Fibroblast of pulmonary artery (primary cell): ENCODE results near the gene KCNIP4.

ENCODE experiments used
- DNase-seq: peaks from one replicate; pipeline ENCODE4 v3.0.0-alpha.2; 2010; ENCODE audit warnings: low read depth
- H3K4me3 ChIP-seq: replicated peaks from 2 replicates; pipeline ENCODE4 v1.5.1; 2011; ENCODE audit warnings: low read depth, mild to moderate bottlenecking, control low read depth, low read length, moderate library complexity
- TF ChIP-seq, protein P1 (sequence below): IDR thresholded peaks from 2 replicates; pipeline ENCODE4 v1.5.1; 2011; ENCODE audit warnings: mild to moderate bottlenecking, control low read depth, low read length, inconsistent platforms; ENCODE audit errors: missing control alignments

Gene KCNIP4

DNA sequence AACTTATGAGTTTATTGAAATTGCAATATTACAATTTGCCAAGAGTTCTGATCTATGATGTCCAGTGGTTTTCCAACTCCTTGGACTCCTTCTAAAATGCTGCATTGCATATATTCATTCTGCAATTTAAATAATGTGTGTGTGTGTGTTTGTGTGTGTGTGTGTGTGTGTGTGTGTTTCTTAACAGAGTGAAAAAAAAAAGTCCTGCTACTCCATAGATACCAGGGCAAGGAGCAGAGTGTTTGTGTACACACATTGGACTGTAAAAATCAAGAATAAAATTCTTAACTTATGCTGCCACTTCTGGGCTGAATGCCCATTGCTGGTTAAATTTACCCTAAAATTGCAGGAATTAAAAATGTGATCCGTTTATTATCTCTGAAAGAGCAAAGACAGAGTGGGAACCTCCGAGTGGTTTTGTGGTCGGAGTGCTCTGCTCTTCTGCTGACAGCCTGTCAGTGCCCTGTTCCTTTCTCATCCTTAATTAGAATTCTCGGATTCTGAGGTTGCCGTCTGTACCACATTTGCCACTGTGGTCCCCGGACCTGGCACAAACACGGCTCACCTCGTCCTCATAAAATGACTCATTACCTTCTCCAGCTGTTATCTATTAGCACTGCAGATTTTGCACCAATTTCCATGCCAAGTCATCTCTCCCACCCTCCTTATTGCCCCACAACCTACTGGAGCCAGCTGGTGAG, 355.5 kb downstream of the KCNIP4 start:
- no peak overlapping the region for H3K4me3 ChIP-seq
- peak; percentile 2 for DNase-seq
- TF ChIP-seq, protein P1, sequence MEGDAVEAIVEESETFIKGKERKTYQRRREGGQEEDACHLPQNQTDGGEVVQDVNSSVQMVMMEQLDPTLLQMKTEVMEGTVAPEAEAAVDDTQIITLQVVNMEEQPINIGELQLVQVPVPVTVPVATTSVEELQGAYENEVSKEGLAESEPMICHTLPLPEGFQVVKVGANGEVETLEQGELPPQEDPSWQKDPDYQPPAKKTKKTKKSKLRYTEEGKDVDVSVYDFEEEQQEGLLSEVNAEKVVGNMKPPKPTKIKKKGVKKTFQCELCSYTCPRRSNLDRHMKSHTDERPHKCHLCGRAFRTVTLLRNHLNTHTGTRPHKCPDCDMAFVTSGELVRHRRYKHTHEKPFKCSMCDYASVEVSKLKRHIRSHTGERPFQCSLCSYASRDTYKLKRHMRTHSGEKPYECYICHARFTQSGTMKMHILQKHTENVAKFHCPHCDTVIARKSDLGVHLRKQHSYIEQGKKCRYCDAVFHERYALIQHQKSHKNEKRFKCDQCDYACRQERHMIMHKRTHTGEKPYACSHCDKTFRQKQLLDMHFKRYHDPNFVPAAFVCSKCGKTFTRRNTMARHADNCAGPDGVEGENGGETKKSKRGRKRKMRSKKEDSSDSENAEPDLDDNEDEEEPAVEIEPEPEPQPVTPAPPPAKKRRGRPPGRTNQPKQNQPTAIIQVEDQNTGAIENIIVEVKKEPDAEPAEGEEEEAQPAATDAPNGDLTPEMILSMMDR = no peak

DNA sequence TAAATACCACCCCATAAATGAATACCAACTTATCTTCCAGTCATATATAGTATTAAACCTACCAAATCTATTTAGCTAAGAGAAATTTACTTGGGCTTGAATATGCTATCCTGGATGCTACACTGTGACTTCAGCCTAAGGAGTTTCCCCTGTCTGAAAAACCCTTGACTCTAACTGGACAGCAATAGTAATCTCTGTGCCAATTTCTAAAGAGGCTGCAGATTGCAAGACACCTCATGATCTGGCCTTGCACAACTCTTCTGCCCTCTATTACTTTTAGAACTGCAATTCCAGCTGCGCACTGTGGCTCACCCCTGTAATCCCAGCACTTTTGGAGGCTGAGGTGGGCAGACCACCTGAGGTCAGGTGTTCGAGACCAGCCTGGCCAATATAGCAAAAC, 371.5 kb downstream of the KCNIP4 start:
- TF ChIP-seq, protein P1 = no peak
- H3K4me3 ChIP-seq = no peak overlapping the region
- no peak for DNase-seq

DNA sequence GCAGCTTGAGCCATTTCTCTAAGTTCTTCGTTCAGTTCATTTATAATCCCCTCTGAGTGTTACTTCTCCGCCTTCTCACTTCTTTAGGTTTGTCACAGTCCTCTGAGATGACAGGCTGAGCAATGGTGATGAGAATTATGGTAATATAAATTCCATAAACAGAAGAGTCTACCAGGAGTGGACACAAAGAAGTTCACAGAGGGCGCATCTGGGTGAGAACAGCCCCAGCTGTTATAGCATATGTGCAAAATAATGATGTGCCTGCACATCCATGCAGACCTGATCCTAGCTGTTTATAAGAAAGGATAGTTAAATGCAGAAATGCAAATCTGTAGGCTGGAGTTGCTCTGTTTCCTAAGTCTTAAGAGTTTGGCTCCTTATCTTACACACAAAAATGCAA, 377.5 kb downstream of the KCNIP4 start:
- TF ChIP-seq, protein P1 = no peak
- no peak for DNase-seq

DNA sequence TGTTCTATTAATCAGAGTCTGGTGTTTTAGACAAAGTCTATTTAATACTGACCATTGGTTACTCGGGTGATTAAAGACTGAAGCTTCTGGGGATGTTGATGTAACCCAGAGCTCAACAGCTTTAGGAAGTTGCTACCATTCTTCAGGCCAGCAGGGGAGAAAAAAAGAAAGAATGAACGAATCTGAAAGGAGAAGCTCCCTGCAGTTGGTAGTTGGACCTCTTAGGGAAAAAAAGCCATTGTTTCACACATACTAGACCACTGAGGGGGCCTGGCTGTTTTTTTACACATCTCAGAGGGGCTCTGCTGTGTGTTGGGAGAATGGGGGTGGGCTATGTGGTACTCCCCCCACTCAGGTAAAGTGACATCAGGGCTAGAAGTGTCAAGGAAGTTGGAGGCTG, 378.9 kb downstream of the KCNIP4 start:
- H3K4me3 ChIP-seq = no peak overlapping the region
- TF ChIP-seq, protein P1 = no peak
- no peak for DNase-seq

More for the DNA sequence above, 377.5 kb downstream of the KCNIP4 start:
- no peak overlapping the region for H3K4me3 ChIP-seq

DNA sequence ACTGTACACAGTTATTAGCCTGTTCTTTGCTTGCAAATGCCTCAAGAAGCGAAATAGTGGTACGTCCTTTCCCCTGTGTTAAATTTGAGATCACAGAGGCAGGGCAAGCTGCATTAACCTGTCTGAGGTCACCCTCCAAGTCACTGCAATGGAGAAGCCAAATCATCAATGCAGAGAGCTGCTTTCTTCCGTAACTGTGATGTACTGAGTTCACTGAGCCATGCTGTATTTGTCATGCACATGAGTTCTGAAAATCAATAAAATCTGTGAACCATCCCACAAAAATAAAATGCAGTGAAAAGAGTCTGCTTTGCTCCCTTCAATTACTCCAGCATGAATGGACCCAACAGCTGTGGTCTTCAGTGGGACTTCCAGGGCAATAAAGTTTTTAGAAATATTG, 393.5 kb downstream of the KCNIP4 start:
- TF ChIP-seq, protein P1 = no peak
- no peak for DNase-seq
- no peak overlapping the region for H3K4me3 ChIP-seq

DNA sequence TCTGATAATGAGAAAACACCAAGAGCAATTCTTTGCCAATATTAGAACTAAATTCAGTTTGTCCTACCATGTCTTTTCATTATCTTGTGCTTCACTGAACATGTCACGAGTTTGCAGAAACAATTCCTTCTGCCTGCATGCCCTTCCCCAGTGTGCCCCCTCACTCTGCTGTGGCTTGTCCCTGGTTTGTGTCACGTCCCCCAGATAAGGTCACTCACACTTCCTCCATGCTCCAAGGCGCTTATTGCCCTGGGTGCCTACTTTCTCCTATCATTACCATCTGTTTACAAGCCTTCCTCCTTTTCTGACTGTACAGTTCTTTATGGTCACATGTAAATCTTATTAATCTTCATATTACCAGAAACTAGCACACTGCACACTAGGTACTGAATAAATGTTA, 394.1 kb downstream of the KCNIP4 start:
- no peak overlapping the region for H3K4me3 ChIP-seq
- no peak for DNase-seq
- TF ChIP-seq, protein P1 = no peak

DNA sequence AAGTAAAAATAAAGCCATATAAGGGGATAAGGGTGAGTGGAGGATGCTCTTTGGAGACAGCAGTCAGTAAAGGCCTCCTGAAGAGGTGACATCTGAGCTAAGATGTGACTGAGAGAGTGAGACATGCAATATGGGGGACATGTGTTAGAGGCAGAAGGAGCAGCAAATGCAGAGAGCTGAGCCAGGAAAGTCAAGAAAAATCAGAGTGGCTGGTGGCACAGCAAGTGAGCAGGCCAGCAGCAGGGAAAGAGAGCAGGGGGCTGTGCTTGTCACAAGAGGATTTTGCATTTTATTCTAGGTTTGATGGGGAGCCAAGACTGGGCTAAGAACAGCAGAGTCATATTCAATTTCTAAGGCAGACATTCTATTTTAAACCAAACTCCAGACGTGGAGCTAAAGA, 394.5 kb downstream of the KCNIP4 start:
- H3K4me3 ChIP-seq = no peak overlapping the region
- TF ChIP-seq, protein P1 = no peak
- DNase-seq = no peak
